Measurements from ENCODE around the gene SFI1.

Gene SFI1

GRCh38 chr22:31604137-31604705 lies 107.9 kb downstream of the SFI1 start:
- no peak overlapping the region for H3K27ac ChIP-seq (ENCODE audit: low read length)
- H3K4me1 ChIP-seq (ENCODE audit: insufficient read depth, low read length) = no peaks in the 10 kb centered on the region
- no peak overlapping the region for H3K9ac ChIP-seq (ENCODE audit: low read depth, low read length)
- H3K27me3 ChIP-seq (ENCODE audit: insufficient read depth, low read length) = no peaks in the 10 kb centered on the region
- no peak overlapping the region for H3K4me3 ChIP-seq (ENCODE audit: low read length)
- no peaks in the 10 kb centered on the region for H3K36me3 ChIP-seq (ENCODE audit: insufficient read depth, low read depth, low read length)
- H3K9me3 ChIP-seq (ENCODE audit: insufficient read depth, low read depth, low read length) = no peaks in the 10 kb centered on the region

- no peaks in the 10 kb centered on the region for H3K4me1 ChIP-seq (ENCODE audit: insufficient read depth, low read length)
- no peaks in the 10 kb centered on the region for H3K27me3 ChIP-seq (ENCODE audit: insufficient read depth, low read length)
- no peak overlapping the region for H3K27ac ChIP-seq (ENCODE audit: low read length)
- no peaks in the 10 kb centered on the region for H3K9me3 ChIP-seq (ENCODE audit: insufficient read depth, low read depth, low read length)
- H3K36me3 ChIP-seq (ENCODE audit: insufficient read depth, low read depth, low read length) = no peaks in the 10 kb centered on the region
- no peak overlapping the region for H3K9ac ChIP-seq (ENCODE audit: low read depth, low read length)
- no peak overlapping the region for H3K4me3 ChIP-seq (ENCODE audit: low read length)
These were observed 108.7 kb downstream of the SFI1 start for GRCh38 chr22:31604746-31605705.

DNA sequence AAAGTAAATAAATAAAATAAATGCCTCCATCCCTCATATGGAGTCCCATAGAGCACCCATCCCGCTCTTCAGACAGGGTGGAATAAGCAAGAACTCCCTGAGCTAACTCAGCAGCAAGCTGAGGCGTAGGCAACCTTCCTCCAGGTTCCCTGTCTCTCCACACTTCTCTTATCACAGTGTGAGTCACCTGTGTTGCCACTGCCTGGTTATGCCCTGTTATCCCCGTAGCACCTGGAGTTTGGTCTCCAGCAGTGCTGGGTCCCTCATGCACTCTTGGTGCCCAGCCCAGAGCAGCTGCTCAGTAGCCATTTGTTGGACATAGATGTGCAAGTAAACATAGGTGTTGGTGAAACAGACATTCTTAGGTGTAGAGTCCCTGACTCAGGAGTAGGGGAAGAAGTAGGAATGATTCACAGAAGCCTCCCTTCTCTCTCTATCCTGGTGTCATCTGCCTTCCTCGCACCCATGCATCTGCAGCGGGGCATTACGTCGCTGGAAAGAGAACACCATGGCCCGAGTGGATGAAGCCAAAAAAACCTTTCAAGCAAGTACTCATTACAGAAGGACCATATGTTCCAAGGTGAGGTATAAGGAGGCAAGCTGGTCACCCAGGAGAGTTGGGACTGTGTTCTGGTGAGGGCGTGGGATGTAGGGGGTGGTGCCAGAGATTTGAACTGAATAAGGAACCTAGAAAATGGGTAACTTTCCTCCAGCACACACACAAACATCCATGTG lies 109.7 kb downstream of the SFI1 start:
- Histone ChIP-seq H3K4me3 (ENCODE audit: low read length) (no peak overlapping the region), H3K9me3 (ENCODE audit: insufficient read depth, low read depth, low read length) (no peaks in the 10 kb centered on the region), H3K4me1 (ENCODE audit: insufficient read depth, low read length) (no peaks in the 10 kb centered on the region), H3K27ac (ENCODE audit: low read length) (no peak overlapping the region), H3K27me3 (ENCODE audit: insufficient read depth, low read length) (no peaks in the 10 kb centered on the region), H3K36me3 (ENCODE audit: insufficient read depth, low read depth, low read length) (no peaks in the 10 kb centered on the region), H3K9ac (ENCODE audit: low read depth, low read length) (no peak overlapping the region)

- no peaks in the 10 kb centered on the region for H3K9me3 ChIP-seq (ENCODE audit: insufficient read depth, low read depth, low read length)
- no peaks in the 10 kb centered on the region for H3K4me1 ChIP-seq (ENCODE audit: insufficient read depth, low read length)
- H3K27me3 ChIP-seq (ENCODE audit: insufficient read depth, low read length) = no peaks in the 10 kb centered on the region
- H3K4me3 ChIP-seq (ENCODE audit: low read length) = no peak overlapping the region
- no peak overlapping the region for H3K27ac ChIP-seq (ENCODE audit: low read length)
- no peaks in the 10 kb centered on the region for H3K36me3 ChIP-seq (ENCODE audit: insufficient read depth, low read depth, low read length)
- no peak overlapping the region for H3K9ac ChIP-seq (ENCODE audit: low read depth, low read length)
These were observed 111.4 kb downstream of the SFI1 start for GRCh38 chr22:31607696-31608095.

GRCh38 chr22:31609716-31610115 lies 113.4 kb downstream of the SFI1 start:
- H3K4me1 ChIP-seq (ENCODE audit: insufficient read depth, low read length) = no peaks in the 10 kb centered on the region
- no peaks in the 10 kb centered on the region for H3K36me3 ChIP-seq (ENCODE audit: insufficient read depth, low read depth, low read length)
- no peak overlapping the region for H3K9ac ChIP-seq (ENCODE audit: low read depth, low read length)

GRCh38 chr22:31610611-31611010 lies 114.3 kb downstream of the SFI1 start:
- H3K36me3 ChIP-seq (ENCODE audit: insufficient read depth, low read depth, low read length) = no peaks in the 10 kb centered on the region
- no peaks in the 10 kb centered on the region for H3K9me3 ChIP-seq (ENCODE audit: insufficient read depth, low read depth, low read length)
- no peaks in the 10 kb centered on the region for H3K27me3 ChIP-seq (ENCODE audit: insufficient read depth, low read length)
- H3K9ac ChIP-seq (ENCODE audit: low read depth, low read length) = no peak overlapping the region
- no peak overlapping the region for H3K27ac ChIP-seq (ENCODE audit: low read length)
- H3K4me3 ChIP-seq (ENCODE audit: low read length) = no peak overlapping the region
- no peaks in the 10 kb centered on the region for H3K4me1 ChIP-seq (ENCODE audit: insufficient read depth, low read length)

More at GRCh38 chr22:31609716-31610115, 113.4 kb downstream of the SFI1 start:
- no peaks in the 10 kb centered on the region for H3K9me3 ChIP-seq (ENCODE audit: insufficient read depth, low read depth, low read length)
- H3K27ac ChIP-seq (ENCODE audit: low read length) = no peak overlapping the region
- H3K27me3 ChIP-seq (ENCODE audit: insufficient read depth, low read length) = no peaks in the 10 kb centered on the region
- H3K4me3 ChIP-seq (ENCODE audit: low read length) = no peak overlapping the region

- Histone ChIP-seq H3K4me3 (ENCODE audit: low read length) (no peak overlapping the region), H3K27me3 (ENCODE audit: insufficient read depth, low read length) (no peaks in the 10 kb centered on the region), H3K27ac (ENCODE audit: low read length) (no peak overlapping the region), H3K36me3 (ENCODE audit: insufficient read depth, low read depth, low read length) (no peaks in the 10 kb centered on the region), H3K4me1 (ENCODE audit: insufficient read depth, low read length) (no peaks in the 10 kb centered on the region), H3K9me3 (ENCODE audit: insufficient read depth, low read depth, low read length) (no peaks in the 10 kb centered on the region), H3K9ac (ENCODE audit: low read depth, low read length) (no peak overlapping the region)
These were observed 114.9 kb downstream of the SFI1 start for GRCh38 chr22:31611061-31611760.

DNA sequence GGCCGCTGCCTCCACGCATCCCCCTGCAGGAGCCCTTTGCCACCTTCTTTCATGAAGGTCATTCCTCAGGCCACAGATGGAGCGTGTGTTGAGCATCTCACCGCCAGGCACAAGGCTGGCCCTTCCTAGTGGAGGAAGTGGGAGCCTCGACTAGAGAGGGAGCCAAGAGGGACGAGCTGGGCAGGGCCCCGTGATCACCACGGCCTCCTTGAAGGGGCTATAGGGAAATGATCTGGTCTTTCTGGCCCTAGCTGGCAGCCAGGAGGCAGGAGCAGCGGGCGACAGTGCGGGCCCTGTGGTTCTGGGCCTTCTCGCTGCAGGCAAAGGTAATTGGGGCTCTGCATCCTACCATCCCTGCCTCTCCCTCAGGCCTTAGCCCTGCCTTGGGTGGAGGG lies 116.6 kb downstream of the SFI1 start:
- no peaks in the 10 kb centered on the region; the same call in 1 of the 2 replicates for H3K36me3 ChIP-seq (ENCODE audit: insufficient read depth, low read depth, low read length)
- H3K4me3 ChIP-seq (ENCODE audit: low read length) = no peak overlapping the region
- no peaks in the 10 kb centered on the region for H3K4me1 ChIP-seq (ENCODE audit: insufficient read depth, low read length)
- H3K9ac ChIP-seq (ENCODE audit: low read depth, low read length) = no peak overlapping the region
- no peaks in the 10 kb centered on the region for H3K27me3 ChIP-seq (ENCODE audit: insufficient read depth, low read length)
- H3K9me3 ChIP-seq (ENCODE audit: insufficient read depth, low read depth, low read length) = no peaks in the 10 kb centered on the region
- H3K27ac ChIP-seq (ENCODE audit: low read length) = no peak overlapping the region

DNA sequence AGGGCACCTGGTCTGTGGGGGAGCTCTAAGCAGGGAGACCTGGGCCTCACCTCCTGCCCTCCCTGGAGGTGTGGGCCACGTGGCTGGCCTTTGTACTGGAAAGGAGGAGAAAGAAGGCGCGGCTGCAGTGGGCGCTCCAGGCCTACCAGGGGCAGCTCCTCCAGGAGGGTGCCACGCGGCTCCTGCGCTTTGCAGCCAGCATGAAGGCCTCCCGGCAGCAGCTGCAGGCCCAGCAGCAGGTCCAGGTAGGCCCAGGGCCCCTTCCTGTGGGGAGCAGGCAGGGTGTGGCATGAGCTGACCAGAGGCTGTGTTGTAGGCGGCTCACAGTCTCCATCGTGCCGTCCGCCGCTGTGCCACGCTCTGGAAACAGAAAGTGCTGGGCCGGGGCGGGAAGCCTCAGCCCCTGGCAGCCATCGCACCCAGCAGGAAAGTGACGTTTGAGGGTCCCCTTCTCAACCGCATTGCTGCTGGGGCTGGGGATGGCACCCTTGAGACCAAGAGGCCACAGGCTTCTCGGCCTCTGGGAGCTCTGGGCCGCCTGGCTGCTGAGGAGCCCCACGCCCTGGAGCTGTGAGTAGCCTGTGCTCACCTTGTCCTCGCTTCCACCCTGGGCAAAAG lies 117.1 kb downstream of the SFI1 start:
- Histone ChIP-seq H3K27ac (ENCODE audit: low read length) (no peak overlapping the region), H3K9ac (ENCODE audit: low read depth, low read length) (no peak overlapping the region), H3K9me3 (ENCODE audit: insufficient read depth, low read depth, low read length) (no peaks in the 10 kb centered on the region)

GRCh38 chr22:31613904-31614296 lies 117.6 kb downstream of the SFI1 start:
- Histone ChIP-seq H3K27me3 (ENCODE audit: insufficient read depth, low read length) (no peaks in the 10 kb centered on the region), H3K9me3 (ENCODE audit: insufficient read depth, low read depth, low read length) (no peaks in the 10 kb centered on the region), H3K4me3 (ENCODE audit: low read length) (no peak overlapping the region), H3K9ac (ENCODE audit: low read depth, low read length) (no peak overlapping the region), H3K36me3 (ENCODE audit: insufficient read depth, low read depth, low read length) (peaks cover 8% of the 10 kb centered on the region), H3K4me1 (ENCODE audit: insufficient read depth, low read length) (no peaks in the 10 kb centered on the region), H3K27ac (ENCODE audit: low read length) (no peak overlapping the region)

More for the DNA sequence above, 117.1 kb downstream of the SFI1 start:
- no peak overlapping the region for H3K4me3 ChIP-seq (ENCODE audit: low read length)
- no peaks in the 10 kb centered on the region for H3K27me3 ChIP-seq (ENCODE audit: insufficient read depth, low read length)
- H3K4me1 ChIP-seq (ENCODE audit: insufficient read depth, low read length) = no peaks in the 10 kb centered on the region
- H3K36me3 ChIP-seq (ENCODE audit: insufficient read depth, low read depth, low read length) = peaks cover 3% of the 10 kb centered on the region

All from iPS-20b (cell line).